ENCODE data around the gene SIK1.
"Not testable (repeated sequence)": the region's sequence is repeated elsewhere in the genome, so short reads cannot be mapped to it uniquely, and the experiment has no call there.

Gene SIK1
- 0 to 0.33 (median 0.06) reads per million in 18 experiments for total RNA-seq

DNA sequence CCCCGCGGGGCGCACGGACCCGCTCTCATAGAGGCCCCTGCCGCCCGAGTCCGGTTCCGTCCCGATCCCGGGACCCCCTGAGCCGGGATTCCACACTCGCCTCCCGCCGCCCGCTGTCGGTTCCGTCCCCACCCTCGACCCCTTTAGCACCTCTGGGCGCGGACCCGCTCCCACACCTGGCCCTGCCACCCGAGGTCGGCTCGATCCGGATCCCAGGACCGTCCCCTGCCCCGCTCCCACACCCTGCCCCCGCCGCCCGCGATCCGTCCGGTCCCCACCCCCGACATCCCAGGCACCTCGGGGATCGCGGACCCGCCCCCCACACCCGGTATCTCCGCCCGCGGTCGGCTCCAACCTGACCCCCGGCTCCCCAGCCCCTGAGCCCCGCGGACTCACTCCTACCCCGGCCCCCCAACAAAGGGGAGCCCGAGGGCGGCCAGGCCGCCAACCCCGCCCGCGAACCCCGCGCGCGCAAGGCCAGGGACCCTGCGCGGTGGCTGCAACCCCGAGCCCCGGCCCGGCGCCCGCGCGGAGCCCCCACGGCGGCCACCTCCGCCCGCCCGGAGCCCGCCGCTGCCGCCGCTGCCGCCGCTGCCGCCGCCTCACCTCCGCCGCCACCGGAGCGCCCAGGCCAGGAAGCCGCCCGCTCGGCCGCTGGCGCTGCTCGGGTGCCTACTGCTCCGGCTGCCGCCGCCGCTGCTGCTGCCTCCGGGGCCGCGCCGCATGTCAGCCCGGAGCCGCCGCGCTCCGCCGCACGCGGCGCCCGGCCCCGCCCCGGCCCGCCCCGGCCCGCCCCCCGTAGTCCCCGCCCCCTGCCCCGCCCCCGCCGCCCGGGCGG lies at the start of gene SIK1:
TSS of gene SIK1 (minus strand) at position 728 of the 838 bp plus-strand sequence. CDS start 953 bp downstream, outside the sequence.
- not testable (repeated sequence) for DNase-seq

DNA sequence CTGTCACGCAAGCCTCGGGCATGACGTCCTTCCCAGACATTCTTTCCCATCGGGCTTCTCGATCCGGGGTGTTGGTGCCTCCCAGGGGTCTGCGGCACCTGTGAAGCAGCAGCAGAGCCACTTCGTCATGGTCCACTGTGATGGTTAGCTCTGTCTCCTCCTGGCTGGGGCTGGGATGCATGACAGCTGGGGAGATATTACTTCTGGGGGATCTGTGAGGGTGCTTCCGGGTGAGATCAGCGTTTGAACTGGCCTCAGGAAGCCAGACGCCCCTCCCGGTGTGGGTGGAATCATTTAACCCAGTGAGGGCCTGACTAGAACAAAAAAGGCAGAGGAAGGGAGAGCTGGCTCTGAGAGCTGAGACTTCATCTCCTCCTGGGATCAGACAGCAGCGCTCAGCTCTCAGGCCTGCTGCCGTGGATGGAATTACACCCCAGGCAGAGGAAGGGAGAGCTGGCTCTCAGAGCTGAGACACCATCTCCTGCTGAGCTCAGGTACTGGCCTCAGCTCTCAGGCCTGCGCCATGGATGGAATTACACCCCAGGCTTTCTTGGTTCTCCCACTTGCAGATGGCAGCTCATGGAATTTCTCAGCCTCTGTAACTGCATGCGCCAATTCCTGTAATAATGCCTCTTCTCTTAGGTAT lies 44.8 kb upstream of the SIK1 start:
- DNase-seq = not testable (repeated sequence)

DNA sequence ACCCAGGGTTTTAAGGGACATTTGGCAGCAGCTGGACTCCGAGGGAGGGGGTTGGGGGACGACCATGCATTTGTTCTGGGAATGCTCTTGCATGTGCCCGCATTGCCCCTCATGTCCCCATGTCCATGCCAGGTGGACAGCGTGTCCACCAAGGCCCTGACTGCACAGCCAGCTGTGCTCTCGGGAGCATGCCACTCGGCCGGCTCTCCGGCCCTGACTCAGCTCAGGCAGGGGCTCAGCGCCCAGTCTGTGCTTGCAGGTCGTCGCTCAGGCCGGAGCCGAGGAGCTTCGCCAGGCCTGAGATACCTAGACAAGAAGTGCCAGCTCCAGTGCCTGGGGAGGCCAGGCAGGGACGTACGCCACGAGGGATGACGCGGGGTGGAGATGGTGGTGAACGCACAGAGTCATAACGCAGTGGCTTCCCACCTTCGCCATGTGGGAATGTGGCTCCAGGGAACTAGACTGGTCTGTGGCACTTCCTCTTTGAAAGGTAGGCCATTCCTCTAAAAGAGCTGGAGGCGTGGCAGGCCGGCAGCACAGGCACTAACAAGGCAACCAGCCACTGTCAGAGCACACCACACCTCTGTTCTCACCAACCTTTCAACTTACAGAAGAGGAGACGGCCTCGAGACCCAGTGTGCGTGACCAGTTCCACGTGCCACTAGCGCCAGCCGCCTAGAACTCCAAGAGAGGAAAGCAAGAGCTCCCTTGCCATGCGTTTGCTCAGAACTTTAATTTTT lies 43.0 kb upstream of the SIK1 start:
- DNase-seq = not testable (repeated sequence)

DNA sequence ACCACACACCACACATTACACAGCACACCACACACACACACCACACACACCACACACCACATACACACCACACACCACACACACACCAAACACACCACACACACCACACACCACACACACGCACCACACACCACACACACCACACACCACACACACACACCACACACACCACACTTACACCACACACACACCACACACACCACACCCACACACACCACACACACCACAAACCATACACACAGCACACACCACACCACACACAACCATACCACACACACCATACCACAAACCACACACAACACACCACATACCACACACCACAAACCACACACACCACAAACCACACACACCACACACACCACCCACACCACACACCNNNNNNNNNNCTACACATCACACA lies 40.9 kb upstream of the SIK1 start:
- no peak for DNase-seq

DNA sequence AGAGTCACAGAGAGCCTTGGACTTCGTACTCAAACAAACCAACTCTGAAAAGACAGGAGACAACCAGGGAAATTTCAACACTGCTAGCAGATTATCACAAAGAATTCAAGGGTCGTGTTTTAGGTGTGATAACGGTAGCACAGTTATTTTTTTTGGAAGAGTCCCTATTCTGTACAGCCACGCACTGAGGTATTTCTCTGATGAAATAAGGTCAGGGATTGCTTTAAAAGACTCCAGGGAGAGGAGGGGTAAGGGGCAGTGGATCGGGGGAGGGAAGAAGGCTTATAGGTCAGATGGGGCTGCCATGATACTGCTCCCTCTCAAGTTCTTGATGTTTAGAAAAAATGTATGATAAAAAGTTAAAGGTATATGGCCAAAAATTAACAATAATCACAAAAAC lies 38.2 kb upstream of the SIK1 start:
- not testable (repeated sequence) for DNase-seq

DNA sequence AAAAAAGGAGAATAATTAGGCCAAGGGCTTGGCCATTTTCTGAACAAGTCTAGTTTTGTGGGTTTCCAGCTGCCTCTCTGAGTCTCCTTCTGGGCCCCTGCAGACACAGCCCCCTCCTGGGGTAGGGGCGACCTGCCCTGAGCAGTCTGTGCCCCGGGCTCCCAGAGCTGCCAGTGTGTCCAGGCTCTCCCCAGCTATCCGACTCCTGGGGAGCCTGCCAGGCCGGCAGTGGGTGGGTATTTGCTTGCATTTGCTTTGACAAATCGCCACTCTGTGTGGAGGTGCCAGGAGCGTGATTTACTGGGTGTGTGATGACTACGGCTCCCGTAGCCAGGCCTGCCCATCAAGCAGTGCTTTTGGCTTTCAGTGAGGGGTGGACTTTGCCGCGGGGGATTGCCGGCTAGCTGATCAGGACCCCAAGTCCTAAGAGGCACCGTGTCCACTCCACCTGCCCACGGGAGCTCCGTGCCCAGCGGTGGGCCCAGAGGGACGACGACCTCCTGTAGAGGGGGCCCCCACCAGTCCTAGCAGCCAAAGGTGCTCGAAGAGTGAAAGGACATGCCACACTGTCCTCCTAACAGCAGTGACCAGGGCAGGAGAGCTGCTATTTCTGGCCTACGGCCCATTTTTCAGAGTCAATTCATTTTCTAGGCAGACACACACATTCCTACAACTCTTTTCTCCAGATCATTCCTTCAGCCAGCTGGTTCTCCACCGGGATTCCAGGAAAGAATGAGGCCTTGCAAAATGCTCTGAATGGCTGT lies 36.7 kb upstream of the SIK1 start:
- DNase-seq = not testable (repeated sequence)

DNA sequence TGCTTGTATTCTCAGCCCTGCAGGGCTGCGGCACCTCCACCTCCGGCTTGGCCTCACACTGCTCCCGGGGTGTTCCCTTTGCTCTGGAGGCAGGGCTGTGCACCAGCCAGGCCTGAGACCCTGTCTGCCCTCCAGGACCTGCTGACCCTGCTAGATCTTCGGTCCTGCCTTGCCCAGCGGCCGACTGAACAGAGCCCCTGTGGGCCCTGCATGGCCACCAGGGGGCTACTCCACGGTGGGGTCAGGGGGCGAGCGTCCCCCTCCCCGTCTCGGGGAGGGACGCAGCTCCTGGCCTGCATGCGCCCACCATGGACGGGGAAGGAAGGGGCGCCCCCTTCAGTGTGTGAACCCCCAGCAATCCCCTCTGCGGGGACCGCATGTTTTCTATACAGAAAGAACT lies 36.0 kb upstream of the SIK1 start:
- DNase-seq = not testable (repeated sequence)

DNA sequence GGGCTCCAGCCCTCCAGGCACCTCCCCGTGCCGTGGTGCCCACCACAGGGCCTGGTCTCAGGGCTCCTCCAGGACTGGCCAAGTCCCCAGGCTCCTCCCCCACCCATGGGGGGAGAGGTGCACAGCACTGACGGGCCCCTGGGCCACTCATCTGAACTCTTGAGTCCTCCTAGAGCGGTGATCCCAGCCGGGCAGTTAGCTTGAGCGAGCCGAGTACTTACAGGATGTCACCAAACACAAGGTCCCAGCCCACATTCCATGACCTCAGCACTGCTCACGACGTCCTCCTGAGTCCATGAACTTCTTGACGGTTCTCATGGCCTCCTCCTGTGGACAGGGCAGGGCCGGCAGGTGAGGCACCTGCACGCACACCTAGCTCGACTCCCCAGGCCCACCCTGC lies 33.5 kb upstream of the SIK1 start:
- DNase-seq = not testable (repeated sequence)

DNA sequence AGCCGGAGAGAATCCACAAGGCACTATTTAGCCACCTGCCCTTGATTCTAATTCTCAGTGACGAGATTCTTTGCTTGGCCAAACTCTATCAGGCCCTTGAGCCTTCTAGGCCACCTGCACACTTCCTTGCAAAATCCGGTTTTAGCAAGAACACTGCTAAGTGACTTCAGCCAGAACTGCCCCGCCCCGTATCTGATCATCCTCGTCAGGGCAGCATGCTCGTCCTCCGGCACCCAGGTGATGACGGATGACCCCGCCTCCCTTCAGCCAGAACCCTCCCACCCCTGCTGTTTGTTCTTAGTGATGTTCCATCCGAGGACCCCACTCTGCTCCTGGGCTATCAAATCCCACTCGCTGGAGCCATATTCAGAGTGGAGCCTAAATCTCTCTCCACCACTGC lies 32.1 kb upstream of the SIK1 start:
- DNase-seq = not testable (repeated sequence)

DNA sequence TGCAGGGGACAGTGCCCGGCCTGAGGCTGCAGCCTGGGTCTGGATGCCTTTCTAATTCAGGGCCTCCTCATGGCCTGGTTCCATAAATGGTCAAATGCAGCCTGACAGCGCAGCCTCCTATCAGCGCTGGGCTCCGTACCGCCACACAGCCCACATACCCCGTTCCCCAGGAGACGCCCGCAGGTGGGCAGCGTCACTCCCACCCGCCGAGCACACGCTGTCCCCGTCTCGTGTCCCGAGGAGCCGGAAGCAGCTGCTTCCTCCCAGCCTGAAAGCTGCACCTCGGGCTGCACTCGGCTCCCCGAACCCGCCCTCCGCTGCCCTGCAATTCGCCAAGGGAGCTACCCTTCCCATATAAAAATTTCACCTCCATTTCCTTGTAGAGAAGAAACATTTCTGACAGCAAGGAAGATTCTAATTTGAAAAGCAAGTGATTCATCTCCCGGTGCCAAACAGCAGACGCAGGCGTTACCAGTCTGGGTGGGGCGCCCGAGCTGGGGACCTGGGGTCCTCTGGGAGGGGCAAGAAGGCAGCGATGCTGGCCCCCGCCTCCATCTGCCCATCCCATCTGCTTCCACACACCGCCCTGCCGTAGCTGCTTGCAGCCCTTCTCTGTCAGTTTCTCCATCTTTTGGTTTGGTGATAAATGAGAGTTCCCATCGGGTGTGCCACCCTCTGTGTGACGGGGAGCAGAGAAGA lies 29.8 kb upstream of the SIK1 start:
- not testable (repeated sequence) for DNase-seq

DNA sequence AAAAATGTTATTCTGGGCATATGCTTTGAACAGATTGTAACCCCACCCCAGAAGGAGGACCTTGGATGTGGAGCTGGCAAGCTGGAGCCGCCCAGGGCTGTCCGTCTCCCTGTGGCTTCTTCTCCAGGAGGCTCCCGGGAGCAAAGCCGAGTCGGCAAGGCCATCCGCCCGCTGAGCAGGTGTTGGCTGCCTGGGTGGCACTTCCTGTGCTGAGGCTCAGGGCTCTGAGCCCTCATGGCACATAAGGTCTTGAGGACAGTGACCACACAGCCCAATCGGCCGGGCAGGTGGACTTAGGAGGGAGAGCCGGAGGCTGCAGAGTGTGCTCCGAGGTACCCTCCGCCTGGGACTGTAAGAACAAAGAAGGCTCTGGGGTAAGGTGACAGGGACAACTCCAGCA lies 28.8 kb upstream of the SIK1 start:
- not testable (repeated sequence) for DNase-seq

DNA sequence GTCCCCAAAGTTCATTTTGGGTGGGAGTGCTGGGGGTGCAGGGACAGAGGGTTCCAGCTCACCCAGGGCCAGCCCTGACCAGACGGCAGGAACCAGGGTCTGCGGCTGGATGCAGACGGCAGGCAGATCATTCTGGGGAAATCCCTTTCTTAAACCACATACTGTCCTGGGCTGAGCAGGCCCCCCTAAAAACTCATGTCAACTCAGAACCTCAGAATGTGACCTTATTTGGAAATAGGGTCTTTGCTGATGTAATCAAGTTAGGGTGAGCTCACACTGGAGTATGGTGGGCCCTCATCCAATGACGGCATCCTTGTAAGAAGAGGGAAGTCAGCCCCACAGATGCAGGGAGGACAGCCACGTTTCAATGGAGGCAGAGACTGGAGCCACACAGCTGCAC lies 27.2 kb upstream of the SIK1 start:
- DNase-seq = not testable (repeated sequence)

DNA sequence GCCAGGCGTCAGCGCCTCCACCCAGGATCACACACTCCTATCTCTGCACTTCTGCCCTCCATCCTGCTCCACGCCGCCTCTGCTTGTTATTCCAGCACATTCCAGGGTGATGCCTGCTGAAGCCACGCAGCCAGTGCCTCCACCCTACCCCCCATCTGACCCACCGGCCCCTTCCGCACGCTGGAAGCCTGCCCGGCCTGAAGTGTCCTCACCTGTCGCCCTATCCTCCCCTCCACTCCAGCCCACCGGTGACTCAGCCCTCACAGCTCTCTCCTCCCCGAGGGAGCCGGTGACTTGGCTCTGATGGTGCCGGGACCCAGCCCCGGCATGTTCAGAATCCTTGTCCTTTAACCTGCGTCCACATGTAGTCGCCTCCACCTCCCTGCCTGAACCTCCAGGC lies 24.9 kb upstream of the SIK1 start:
- DNase-seq = not testable (repeated sequence)

DNA sequence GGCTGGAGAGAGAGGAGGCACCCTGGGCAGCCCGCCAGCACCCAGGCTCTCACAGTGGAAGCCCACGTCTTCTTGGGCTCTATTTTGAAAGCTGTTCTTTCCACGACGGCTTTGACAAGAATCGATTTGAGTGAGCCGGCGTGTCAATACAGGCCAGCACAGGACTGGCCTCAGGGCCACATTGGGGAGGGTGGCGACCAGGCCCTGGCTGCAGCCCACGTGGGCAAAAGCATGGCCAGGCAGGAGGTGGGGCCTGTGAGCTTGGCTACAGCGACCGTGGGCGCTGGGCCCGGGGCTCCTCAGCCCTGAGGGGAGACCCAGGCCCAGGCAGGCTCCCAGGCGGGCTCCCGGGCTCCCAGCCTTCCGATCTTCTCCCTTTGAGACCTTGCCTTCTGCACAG lies 23.4 kb upstream of the SIK1 start:
- not testable (repeated sequence) for DNase-seq

DNA sequence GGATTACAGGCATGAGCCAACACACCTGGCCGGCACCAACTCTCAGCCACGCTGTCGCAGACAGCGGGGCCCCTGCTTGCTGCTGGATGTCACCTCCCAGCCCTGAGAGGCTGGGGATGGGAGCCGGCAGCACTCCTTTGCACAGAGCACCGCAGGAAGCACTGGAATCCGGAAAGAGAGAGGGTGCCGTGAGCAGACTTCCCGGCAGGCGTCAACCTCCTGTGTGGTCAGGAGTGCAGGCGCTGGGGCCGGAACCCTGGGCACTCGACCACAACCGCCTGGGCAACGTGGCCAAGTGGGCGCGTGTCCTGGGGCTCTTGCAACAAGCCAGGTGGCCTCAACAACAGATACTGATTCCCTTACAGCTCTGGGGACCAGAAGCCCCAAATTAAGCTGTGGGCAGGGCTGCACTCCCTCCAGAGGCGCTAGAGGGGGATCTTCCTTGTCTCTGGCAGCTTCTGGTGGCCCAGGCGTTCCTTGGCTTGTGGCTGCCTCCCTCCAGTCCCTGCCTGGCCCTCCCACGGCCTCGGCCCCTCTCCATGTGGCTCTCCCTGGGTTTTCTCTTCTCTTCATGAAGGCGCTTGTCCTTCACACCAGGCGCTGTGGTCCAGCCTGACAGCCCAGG lies 20.5 kb upstream of the SIK1 start:
- not testable (repeated sequence) for DNase-seq

DNA sequence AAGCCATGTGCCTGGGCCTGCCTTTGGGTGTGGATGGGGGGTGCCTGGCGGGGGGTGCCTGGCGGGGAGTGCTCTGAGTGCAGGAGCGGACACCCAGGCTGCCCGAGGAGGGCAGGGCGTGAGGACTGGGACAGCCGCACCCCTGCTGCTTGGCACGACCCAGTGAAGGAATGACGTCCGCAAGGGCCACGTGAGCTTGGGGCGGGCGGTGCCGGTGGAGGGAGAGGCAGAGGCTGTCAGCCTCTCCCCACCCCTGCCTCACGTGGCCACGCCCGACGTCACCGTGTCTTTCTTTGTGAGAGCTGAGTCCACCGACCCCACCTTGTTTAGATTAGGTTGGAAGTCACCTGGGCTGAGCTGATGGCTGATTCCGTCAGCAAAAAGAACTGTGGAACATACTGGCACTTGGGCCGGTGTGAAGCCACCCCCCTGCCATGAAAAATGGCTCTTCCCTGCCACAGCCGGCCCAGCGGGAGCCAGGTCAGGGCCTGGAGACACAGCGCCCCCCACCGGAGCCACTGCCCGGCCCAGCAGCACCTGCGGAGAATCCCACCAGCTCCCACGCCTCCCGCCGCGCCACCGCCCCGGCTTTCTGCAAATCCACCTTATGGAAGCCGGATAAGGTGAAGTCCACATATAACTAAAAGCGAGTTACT lies 19.5 kb upstream of the SIK1 start:
- DNase-seq = not testable (repeated sequence)

DNA sequence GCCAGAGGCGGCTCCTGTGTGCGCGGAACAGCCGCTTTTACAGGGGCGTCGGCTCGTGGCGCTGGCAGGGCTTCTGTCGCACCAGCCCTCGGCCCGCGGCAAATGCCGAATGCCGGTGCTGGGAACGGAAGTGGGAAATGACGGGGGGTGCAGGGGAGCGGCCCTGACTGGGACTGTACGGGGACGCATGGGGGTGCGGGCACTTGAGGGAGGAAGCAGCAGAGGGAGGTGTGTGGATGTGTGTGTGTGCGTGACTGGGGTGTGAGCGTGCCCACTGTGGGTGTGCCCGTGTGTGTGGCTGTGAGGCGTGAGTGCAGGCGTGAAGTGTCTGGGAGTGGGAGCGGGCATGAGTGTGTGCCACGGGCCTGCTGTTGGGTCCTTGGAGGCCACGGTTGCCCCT lies 17.6 kb upstream of the SIK1 start:
- DNase-seq = not testable (repeated sequence)

DNA sequence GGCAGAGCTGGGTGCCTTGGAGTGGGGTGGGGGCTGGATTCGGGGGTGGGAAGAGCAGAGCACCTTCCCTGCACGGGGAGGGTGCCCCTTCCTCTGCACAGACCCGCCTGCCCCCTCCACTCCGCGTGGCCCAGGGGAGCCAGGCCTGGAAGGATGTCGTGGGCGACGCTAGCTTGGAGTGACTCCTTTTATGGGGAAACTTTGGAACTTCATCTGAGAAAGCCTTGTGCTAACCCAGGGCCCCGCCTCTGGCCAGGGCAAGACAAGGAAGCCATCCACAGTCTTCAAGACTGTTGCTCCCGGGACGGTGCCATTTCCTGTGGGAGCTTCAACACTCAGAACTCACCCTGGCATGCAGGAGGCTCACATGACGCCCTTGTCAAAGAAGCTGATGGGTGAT lies 15.6 kb upstream of the SIK1 start:
- DNase-seq = not testable (repeated sequence)

DNA sequence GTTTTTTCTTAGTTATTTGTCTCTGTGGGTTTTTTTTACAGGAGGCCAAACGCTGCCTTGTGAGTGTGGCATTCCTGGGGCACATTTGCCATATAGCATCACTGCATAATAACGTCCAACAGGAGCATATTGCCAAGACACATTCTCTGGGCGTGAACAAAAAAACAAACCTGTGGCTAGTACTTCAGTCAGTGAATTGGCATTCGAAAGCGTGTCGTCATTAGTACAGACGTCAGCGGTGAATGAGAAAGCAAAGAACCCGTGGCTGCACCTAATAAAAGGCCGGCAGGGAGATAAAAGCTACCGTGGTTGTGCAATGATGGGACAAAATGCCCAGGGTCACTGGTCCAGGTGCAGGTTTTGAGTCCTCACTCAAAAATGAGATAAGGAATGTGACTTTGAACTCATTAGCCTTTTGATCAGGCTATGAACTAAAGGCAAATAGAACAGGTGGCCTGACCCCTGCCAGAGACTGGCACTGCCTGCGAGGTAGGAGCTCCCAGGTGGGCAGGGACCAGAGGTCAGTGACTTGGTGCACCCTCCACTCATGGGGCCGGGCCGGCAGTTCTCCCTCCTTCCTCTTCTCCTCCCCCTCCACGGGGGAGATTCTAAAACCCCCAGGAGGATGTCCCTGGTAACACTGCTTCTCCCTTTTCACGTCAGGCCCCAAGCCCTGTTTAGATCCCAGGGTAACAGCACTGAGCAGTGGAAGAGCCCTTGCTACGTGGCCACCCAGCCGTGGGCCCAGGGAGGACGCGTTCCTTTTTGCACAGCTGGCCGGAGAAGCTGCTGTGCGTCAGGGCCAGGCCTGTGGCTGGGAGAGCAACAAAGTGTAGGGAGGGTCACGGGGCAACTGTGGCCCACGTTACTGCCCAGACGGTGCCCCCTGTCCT lies 14.2 kb upstream of the SIK1 start:
- DNase-seq = not testable (repeated sequence)

Data from inflammatory macrophage (primary cell).